Brain pericyte (primary cell): ENCODE measurements around the gene LARP4B.
A peak's percentile ranks its signal among the peaks of the same experiment; 100 is the strongest.

Experiments used
- DNase-seq: peaks from one replicate; pipeline ENCODE4 v3.0.0-alpha.2; 2012; ENCODE audit warnings: low read depth, low spot score

LARP4B gene

GRCh38 chr10:931326-932318, at the start of gene LARP4B:
Gene LARP4B (minus strand): TSS chr10:931705. CDS start chr10:885721, 45,984 bp downstream.
- peak; percentile 97 for DNase-seq

DNA sequence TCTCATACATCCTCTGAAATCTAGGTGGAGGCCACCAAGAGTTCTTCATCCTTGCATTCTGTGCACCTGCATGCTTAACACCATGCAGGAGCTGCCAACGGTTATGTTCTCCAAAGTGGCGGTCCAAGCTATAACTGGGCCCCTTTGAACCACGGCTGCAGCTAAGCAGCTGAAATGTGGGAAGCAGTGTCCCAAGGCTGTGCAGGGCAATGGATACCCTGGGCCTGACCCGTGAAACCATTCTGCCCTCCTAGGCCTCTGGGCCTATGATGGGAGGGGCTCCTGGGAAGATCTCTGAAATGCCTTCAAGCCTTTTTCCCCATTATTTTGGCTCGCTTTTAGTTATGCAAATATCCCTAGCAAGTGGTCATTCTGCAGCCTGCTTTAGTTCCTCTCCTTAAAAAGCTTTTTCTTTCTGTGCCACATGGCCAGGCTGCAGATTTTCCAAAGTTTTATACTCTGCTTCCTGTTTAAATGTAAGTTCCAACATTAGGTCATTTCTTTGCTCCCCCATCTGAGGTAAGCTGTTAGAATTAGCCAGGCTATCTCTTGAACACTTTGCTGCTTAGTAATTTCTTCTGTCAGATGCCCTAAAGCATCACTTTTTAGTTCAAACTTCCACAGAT, 49.1 kb upstream of the LARP4B start:
- no peak for DNase-seq

- DNase-seq: no peak
Observed at GRCh38 chr10:978826-979421, 47.4 kb upstream of the LARP4B start.

- no peak for DNase-seq
Observed at GRCh38 chr10:976316-976715, 44.8 kb upstream of the LARP4B start.

DNA sequence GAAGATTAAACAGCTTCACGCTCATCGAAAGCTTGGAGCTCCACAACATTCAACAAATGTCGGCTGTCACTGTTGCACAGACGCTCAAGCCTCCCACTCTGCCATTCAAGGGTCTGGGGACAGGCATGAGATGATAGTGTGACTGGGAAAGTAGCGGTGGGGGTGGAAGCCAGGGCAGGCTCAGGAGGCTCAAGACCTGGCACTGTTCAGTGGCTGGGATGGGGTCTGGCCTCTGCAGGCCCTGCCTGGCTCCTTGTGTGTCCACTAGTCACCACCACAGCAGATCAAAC, 43.2 kb upstream of the LARP4B start:
- DNase-seq: no peak

DNA sequence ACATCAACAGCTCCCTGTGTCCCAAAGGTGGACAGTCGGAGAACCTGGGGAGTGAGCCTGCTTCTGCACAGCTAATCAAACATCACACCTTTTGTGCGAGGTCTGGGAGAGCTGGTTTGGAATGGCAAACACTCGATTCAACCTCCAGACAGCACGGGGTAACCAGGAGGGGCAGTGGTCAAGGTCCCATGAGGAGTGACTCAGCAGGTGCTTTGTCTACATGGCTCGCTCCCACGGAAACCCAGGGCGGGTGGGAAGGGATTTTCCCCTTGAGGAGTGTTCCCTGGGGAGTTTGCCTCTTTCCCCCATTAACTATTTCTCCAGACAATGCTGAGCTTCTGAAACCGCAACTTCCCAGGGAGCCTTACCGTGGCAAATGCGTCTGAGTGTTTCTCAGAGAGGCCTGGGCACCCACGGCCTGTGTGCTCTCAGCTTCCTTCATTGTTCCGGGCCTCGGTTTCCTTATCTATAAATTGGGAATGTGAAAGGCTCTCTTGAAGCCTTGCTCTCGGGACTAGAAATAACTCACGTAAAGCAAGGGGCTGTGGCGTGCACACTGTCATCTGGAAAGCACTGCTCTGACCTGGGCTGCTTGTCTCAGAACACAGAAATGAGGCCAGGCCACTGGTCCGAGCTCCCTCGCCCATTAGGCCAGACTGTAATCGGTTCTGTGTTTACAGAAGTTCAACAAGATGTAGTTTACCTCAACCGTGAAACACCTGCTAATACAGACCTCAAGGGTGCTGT, 42.7 kb upstream of the LARP4B start:
- DNase-seq: no peak

GRCh38 chr10:972763-973162, 41.3 kb upstream of the LARP4B start:
- DNase-seq: no peak

DNA sequence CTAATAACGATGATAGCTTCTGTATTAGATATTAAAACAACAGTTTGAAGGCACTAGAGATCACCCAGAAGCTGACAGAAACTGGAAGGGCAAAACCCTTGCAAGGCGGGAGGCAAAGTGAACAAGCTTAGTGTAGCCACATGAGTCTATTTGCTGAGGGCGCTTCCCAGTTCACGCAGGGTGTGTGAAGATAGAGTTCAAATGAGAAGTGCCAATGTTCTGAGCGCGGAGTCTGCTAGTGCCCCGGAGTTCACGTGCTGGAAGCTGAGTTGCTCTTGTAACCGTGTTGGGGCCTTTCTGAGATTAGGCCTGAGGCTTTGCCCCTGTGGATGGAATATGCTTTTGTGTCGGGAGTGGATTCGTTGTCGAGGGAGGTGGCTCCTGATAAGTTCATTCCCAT, 40.1 kb upstream of the LARP4B start:
- no peak for DNase-seq

GRCh38 chr10:971150-971542, 39.6 kb upstream of the LARP4B start:
- no peak for DNase-seq

DNA sequence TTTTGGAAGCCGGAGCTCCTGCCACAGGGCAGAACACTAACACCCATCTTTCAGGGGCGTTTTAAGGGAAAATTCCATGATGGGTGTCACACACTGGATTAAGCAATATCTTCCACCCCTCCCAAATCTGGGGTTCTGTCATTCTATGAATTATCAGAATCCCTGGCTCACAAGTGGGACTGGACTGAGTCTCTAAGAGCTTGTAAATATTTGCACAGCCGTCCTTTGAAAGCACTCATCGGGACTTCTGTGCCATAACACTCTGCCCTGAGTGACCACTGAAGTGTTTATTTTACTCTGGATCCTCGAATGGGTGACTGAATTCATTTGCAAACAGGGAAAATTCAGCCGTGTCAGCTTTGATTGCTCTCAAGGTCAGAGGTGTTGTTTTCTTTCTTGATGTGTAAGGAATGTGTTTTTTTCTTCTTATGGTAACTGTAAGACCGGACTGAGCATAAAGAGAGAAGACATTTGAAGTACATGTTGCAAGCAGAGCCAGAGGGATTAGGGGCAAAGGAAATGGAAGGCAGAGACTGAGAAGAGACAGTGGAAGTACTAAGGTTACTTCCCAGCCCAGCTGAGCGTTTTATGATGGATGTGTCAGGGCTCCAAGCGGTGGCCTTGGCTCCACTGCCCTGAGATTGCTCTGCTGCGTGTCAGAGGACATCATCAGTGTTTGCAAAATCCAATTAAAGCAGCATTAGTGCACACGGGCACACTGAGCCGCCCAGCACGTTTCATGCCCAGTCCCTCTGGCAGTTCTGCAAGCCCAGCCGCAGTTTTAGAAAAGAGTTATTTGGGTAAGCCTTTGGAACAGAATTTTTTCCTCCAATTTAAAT, 39.0 kb upstream of the LARP4B start:
- DNase-seq: no peak

GRCh38 chr10:969473-970150, 38.1 kb upstream of the LARP4B start:
- no peak for DNase-seq

DNA sequence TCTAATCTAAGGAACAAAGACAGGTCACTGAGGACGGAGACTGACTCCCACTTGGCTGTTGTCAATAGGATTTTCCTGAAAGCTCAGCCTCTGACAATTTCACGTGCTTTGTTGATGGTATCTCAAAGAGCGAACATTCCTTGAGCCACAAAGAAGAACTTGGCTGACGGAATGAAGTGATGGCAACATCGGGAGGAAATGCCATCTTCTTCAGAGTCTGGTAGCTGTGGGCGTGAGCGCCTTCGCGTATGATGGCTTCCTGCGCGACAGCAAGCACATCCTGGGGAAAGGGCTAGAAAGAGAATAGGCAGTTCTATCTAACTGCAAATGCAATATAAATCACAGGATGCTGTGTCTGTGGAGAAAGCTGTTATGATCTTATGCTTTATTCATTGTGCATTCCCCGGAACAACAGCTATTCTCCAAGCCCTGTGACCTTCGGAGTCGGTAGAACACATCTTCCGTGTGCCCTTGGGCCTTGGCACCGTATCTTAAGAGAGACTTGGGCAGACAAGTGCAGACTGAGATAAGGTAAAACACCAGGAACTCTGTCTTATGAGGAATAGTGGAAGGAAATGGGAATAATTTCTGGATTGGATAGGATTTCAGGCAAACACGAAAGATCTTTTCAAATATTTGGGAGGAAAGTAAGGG, 37.2 kb upstream of the LARP4B start:
- DNase-seq: no peak

DNA sequence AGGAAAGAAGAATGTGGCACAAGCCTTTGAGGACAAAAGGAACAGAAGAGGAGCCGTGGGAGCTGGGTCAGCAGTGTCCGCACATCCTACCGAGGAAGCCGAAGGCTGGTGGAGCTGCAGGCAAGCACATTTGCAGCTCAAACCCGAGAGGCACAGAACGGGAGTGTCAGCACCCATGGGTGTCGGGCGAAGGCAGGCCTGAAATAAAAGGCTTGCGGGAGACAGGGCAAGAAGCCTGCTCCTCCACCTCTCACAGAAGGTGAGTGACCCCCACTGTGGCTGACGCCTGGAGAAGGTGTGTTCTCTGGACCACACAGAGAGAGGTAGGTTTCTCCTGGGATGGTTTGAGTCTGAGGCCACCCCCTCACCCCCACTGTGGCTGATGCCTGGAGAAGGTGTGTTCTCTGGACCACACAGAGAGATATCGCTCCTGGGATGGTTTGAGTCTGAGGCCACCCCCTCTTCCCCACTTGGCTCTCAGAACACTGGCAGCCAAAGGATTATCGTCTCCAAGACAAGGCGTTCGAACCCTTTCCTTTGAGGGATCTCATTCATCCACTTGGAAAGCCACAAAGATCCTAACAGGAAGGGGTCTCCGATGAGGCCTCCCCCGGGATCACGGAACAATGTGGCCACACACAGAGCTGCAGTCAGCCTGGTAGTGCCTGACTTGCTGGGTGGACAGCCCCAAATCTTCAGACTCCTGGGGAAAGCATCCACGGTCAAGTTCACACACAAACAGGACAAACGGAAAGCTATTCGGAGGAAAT, 35.1 kb upstream of the LARP4B start:
- DNase-seq: no peak

GRCh38 chr10:964988-965417, 33.5 kb upstream of the LARP4B start:
- DNase-seq: no peak

GRCh38 chr10:964321-964987, 32.9 kb upstream of the LARP4B start:
- no peak for DNase-seq

- no peak for DNase-seq
Observed at GRCh38 chr10:963655-964054, 32.1 kb upstream of the LARP4B start.

DNA sequence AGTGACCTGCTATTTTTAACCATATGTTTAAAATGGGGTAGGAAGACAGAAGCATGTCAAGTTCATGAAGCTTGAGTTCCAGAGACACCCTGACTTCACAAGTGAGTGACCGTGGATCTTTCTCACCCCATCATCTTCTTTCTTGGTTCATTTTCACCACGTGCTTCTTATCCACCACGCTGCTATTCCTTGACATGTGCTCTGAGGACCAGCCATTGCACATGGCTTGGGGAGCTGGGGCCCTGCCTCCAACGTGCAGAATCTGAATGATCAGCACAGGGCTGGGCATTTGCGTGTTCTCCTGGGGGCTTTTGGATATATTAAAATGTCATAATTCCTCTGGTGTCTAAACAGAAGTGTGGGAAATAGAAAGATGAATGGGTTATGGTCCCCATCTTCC, 31.7 kb upstream of the LARP4B start:
- DNase-seq: no peak

GRCh38 chr10:962342-962741, 30.8 kb upstream of the LARP4B start:
- DNase-seq: no peak

DNA sequence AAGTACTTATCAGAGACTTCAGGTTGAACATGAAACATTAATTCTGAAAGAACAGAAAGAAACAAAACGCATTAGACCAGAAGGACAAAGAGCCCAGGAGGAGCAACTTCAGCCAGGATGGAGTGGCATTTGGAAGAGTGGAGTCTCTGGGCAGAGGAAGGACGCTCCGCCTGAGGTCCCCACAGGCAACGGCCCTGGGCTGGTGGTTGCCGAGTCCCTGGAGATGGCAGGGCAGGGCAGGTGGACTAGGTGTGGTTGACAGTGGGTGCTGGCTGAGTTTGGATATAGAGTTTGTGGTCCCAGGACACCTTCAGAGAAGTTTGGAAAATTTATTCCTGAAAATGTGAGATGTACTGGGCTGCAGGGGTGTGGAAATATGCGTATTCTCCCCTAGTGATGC, 27.4 kb upstream of the LARP4B start:
- no peak for DNase-seq
